ENCODE data around the gene FNBP1L.

FNBP1L gene

GRCh38 chr1:93447481-93448291 lies at the start of gene FNBP1L:
FNBP1L (plus strand) TSS chr1:93448118; CDS start chr1:93448282, 164 bp downstream.
- FAIRE-seq (no peak), DNase-seq (ENCODE audit: insufficient read length, low spot score) (no peak)

DNA sequence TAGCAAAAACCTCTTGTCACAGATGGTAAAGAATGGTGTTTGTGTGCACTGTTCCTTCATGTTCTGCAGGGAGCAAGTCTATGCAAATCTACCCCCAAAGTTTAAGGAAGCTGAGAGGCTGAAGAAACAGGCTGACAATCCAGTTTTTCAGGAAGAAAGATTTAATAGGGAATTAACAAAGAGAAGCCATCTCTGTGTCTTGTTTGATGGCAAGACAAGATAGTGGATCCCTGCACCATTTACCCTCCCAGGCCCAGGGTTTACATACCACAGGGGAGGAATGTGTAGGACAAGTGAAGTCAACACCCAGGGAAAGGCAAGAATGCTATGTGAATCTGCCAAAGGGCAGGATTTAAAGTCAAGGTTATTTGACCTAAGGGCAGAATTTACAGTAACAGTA lies 48.1 kb upstream of the FNBP1L start:
- FAIRE-seq = no peak
- no peak for DNase-seq (ENCODE audit: insufficient read length, low spot score)

GRCh38 chr1:93408203-93408602 lies 39.7 kb upstream of the FNBP1L start:
- FAIRE-seq (no peak), DNase-seq (ENCODE audit: insufficient read length, low spot score) (no peak)

DNA sequence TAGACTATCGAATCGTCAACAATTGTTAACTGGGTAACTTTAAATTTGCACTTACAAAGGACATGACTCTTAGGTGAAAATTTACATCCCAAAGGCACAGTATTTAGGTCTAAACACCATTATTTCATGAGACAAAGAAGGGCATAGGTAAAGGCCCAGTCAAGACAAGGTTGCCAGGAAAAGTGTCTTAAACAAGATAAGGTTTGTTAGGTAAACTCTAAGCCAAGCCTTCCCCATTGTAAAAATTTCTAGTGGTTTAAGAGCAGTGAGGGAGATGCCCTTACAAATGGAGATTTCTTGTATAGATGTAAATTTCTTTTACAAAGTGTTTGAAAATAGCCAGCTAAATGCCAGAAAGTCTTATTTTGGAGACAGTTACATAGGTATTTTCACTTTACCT lies 36.9 kb upstream of the FNBP1L start:
- FAIRE-seq = no peak
- DNase-seq (ENCODE audit: insufficient read length, low spot score) = no peak

DNA sequence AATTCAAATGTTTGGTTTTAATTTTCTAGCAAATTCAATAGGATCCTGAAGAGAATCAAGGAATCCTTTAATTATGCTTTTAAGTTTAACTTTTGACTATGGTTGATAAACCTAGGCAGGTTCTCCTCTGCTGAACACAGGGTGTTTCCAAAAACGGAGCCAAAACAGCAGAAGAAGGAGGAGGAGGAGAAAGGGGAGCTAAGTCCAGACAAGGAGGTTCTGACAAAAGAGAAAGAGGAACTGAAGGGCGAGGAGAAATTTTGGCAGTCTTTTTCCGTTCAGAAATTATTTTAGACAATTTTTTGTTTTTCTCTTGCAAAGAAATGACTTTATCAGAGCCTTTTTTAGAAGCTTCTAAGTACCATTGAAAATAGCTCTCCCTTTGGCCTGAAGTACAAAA lies 33.2 kb upstream of the FNBP1L start:
- DNase-seq (ENCODE audit: insufficient read length, low spot score) = no peak
- FAIRE-seq = peak; percentile 28

DNA sequence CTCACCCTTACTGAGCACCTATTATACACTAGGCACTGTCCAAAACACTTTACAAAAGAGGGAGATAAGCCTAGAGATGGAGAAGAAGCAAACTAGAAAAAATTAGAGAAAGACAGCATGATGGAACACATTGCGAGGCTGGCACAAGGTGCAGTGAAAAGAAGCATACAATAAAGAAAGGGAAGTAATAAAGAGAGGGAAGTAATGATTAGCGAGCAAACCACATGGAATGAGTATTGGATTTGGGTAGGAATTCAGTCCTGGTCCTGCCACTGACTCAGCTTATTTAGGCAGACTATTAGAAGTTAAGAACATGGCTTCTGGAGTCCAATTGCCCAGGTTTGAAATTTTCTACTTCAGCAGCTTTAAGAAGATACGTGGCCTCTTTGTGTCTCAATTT lies 32.6 kb upstream of the FNBP1L start:
- FAIRE-seq = no peak
- DNase-seq (ENCODE audit: insufficient read length, low spot score) = no peak

- DNase-seq (ENCODE audit: insufficient read length, low spot score) = no peak
- FAIRE-seq = no peak
Measured at GRCh38 chr1:93416183-93416582, 31.7 kb upstream of the FNBP1L start.

- FAIRE-seq (no peak), DNase-seq (ENCODE audit: insufficient read length, low spot score) (no peak)
Measured at GRCh38 chr1:93419344-93419743, 28.6 kb upstream of the FNBP1L start.

- FAIRE-seq (no peak), DNase-seq (ENCODE audit: insufficient read length, low spot score) (no peak)
Measured at GRCh38 chr1:93420400-93420799, 27.5 kb upstream of the FNBP1L start.

GRCh38 chr1:93426181-93426580 lies 21.7 kb upstream of the FNBP1L start:
- DNase-seq (ENCODE audit: insufficient read length, low spot score) (no peak), FAIRE-seq (no peak)

GRCh38 chr1:93427656-93428055 lies 20.3 kb upstream of the FNBP1L start:
- DNase-seq (ENCODE audit: insufficient read length, low spot score) (no peak), FAIRE-seq (no peak)

DNA sequence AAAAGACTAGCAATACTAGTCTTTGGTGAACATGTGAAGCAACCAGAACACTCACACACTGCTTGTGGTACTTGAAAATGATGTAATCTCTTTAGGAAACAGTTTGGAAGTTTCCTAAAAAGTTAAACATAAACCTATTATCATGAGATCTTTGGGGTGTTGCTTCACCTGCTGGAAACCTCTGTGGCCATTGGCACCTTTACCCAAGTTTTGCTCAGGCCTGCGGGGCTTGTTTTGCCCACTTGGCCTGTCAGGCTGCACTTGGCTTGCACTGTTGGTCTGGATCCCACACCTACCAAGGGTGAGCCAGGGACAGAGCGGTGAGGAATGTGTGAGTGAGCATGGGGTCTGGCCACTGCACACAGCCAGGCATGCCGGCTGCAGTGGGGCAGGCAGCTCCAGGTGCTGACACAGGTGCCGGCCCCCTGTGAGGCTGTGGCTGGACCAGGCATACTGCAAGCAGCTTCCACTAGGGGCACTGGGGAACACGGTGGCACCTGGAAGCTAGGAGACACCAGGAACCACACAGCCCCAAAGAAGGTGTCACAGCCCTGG lies 14.4 kb upstream of the FNBP1L start:
- FAIRE-seq (no peak), DNase-seq (ENCODE audit: insufficient read length, low spot score) (no peak)

- FAIRE-seq (no peak), DNase-seq (ENCODE audit: insufficient read length, low spot score) (no peak)
Measured at GRCh38 chr1:93434088-93434487, 13.8 kb upstream of the FNBP1L start.

GRCh38 chr1:93434987-93435386 lies 12.9 kb upstream of the FNBP1L start:
- DNase-seq (ENCODE audit: insufficient read length, low spot score) = no peak
- no peak for FAIRE-seq

DNA sequence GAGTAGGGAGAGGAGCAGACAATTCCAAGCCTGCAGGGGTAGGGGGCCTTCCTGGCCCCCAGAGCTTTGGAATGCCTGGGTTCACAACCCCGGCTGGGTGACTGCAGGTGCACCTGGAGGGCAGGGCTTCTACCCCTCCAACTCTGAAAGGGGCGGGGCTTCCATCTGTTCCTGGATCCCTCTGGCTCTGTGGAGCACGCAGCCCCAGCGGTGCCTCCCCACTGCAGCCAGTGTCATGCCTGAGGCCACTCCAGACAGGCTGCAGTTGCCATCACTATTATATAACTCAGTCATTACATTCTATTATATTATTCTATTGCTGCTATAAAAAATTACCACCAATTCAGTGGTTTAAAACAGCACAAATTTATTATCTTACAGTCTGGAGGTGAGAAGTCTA lies 12.5 kb upstream of the FNBP1L start:
- no peak for FAIRE-seq
- no peak for DNase-seq (ENCODE audit: insufficient read length, low spot score)

DNA sequence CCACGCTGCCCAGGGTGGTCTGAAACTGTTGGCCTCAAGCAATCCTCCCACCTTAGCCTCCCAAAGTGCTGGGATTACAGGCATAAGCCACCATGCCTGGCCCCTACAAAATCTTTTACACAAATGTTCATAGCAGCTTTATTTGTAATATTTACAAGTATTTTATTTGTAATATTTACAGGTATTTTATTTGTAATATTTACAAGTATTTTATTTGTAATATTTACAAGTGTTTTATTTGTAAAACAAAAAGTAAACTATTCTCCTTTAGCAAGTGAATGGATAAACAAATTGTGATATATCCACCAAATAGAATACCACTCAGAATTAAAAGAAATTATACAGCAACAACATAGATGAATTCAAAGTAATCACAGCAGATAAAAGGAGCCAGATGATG lies 11.4 kb upstream of the FNBP1L start:
- FAIRE-seq = no peak
- no peak for DNase-seq (ENCODE audit: insufficient read length, low spot score)

- FAIRE-seq (peak; percentile 49), DNase-seq (ENCODE audit: insufficient read length, low spot score) (no peak)
Measured at GRCh38 chr1:93437976-93438605, 9.8 kb upstream of the FNBP1L start.

GRCh38 chr1:93438716-93439115 lies 9.2 kb upstream of the FNBP1L start:
- no peak for DNase-seq (ENCODE audit: insufficient read length, low spot score)
- no peak for FAIRE-seq

DNA sequence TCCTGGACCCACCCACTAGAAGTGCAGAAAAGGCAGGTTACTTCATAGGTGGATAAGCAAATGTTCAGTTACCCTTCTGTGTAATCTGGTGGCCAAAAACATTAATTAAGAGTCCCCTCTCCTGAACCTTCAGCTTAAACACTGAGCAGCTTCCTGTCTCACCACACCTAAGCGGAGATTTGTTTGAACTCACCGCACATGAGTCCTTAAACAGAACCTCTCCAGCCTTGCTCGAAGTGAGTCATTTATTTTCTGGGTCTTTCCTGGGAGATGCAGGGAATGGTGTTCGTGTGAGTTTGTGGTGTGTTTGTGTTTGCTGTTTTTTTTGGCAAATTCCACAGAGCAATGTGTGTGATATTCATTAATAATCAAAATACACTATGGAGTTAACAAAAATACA lies 7.6 kb upstream of the FNBP1L start:
- DNase-seq (ENCODE audit: insufficient read length, low spot score) (no peak), FAIRE-seq (no peak)

DNA sequence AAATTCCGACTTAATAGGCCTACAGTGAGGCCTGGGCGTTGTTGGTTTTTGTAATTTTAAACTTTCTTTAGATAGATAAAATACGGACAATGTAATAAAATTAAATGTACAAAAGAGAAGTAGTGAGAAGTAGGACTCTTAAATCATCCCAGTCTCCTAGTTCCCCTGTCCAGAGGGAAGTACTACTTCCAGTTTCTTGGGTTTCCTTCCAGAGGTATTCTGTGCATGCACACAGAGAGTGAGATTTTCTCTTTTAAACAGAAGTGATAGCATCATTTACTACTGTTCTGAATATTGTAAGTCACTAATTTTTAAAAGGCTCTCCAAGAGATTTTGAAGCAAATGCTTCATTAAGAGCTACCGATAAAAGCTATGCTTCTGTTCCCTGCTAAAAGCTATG lies 7.2 kb upstream of the FNBP1L start:
- FAIRE-seq = no peak
- DNase-seq (ENCODE audit: insufficient read length, low spot score) = no peak

DNA sequence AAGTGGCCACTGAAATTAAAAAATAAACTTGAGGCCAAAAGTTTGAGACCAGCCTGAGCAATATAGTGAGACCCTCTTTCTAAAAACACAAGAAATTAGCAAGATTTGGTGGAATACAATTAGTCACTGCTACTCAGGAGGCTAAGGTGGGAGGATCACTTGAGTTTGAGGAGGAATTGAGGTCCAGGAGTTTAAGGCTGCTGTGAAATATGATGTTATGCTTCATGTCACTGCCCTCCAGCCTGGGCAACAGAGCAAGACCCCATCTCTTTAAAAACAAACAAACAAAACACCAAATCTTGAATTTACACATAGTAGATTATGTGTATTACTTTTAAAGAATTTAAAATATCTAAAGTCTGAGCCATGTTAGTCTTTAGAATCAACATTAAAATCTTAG lies 6.3 kb upstream of the FNBP1L start:
- no peak for FAIRE-seq

DNA sequence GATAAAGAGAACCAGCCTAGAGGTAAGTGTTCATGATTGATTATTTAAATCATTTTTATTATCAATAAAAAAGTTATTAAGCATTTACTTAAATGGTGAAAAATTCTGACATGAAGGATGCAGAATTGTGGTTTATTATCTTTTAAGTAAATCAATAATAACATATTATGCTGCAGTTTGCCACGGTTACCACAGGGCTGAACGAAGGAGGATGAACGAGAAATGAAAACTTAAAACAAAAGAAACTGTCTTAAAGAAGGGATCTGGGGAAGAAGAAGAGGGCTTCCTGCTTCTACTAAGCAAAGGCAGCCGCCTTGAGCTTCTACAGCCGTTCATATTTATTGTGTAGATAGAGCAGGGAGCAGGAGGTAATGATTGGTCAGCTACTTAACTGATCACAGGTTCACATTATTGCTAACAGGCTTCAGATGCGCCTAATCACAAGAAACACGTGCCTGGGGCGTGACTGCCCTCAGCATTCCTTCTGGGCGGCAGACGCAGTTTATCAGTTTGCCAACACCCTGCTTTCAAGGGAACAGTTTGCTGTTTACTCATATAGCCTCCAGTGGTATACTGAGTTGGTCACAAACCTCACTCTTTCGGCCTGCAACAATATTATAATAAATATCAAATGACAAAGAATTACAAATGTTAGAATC lies 5.8 kb upstream of the FNBP1L start:
- no peak for FAIRE-seq
- no peak for DNase-seq (ENCODE audit: insufficient read length, low spot score)

More for the DNA sequence above, 6.3 kb upstream of the FNBP1L start:
- DNase-seq (ENCODE audit: insufficient read length, low spot score) = no peak
